Bronchial epithelial cell (primary cell): ENCODE data around the gene SUN1. TPM values are rescaled to one million over a fixed set of nuclear protein-coding genes. Genes with fewer than 3 reads are reported as not detected.

Experiments used
- DNase-seq: peaks from one replicate; pipeline ENCODE4 v3.0.0-alpha.2; 2010; ENCODE audit warnings: low read depth
- FAIRE-seq: peaks from 2 replicates; lab custom pipeline; 2011; peaks lifted over from hg19 to GRCh38; lab: Jason Lieb, UNC
- H3K27me3 ChIP-seq: 2 replicates; pipeline ENCODE4 v1.5.1; 2011; ENCODE audit warnings: low read length; ENCODE audit not compliant: control insufficient read depth, insufficient read depth
- H3K36me3 ChIP-seq: 2 replicates; pipeline ENCODE4 v1.5.1; 2011; ENCODE audit warnings: low read length; ENCODE audit not compliant: control insufficient read depth, insufficient read depth
- H3K4me3 ChIP-seq: 2 replicates; pipeline ENCODE4 v1.5.1; 2011; ENCODE audit warnings: mild to moderate bottlenecking, low read depth, low read length, control low read depth
- total RNA-seq: library from RNA; depleted of rRNA; stranded (reverse); fragments of >200 nt; gene quantifications from 2 replicates; pipeline ENCODE4 v1.2.1, GENCODE V29; 2014
- TF ChIP-seq, protein P1 (sequence below): IDR thresholded peaks from 2 replicates; pipeline ENCODE4 v1.5.1; 2011; ENCODE audit warnings: mild to moderate bottlenecking, moderate library complexity, low read length, control low read depth, inconsistent platforms; ENCODE audit not compliant: insufficient read depth, severe bottlenecking

Gene SUN1
- total RNA-seq, 1 donor from 2014 or later: 176 TPM

DNA sequence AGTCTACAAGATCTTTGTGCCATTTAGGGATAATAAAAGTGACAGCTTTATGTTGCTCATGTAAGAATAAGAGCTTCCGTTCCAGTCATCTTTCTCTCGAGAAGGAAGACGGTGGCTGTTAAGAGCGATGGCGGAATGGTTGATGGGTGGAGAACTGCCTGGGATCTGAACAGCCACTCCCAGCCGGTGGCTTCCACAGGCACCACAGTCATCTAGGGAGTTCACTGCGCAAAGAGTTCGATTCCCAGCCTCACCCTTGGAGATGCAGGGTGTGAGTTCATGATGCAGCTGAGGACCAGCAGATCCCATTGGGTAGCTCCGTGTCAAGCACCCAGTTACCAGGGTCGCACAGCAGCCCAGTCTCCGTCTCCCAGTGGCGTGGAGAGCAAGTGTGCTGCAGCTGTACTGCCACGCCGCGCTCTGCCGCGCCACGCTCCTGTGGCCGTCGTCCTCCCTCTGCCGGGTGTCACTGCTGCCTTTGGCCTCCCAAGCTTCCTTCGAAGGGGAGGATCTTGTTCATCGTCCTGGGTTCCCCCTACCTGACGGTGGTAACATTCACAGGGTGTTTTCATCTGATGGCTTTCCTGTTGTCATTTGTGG is 7.8 kb downstream of the SUN1 start:
- no peak for FAIRE-seq
- TF ChIP-seq, protein P1, sequence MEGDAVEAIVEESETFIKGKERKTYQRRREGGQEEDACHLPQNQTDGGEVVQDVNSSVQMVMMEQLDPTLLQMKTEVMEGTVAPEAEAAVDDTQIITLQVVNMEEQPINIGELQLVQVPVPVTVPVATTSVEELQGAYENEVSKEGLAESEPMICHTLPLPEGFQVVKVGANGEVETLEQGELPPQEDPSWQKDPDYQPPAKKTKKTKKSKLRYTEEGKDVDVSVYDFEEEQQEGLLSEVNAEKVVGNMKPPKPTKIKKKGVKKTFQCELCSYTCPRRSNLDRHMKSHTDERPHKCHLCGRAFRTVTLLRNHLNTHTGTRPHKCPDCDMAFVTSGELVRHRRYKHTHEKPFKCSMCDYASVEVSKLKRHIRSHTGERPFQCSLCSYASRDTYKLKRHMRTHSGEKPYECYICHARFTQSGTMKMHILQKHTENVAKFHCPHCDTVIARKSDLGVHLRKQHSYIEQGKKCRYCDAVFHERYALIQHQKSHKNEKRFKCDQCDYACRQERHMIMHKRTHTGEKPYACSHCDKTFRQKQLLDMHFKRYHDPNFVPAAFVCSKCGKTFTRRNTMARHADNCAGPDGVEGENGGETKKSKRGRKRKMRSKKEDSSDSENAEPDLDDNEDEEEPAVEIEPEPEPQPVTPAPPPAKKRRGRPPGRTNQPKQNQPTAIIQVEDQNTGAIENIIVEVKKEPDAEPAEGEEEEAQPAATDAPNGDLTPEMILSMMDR: no peak
- H3K27me3 ChIP-seq: no peaks in the 10 kb centered on the region
- no peak overlapping the region for H3K4me3 ChIP-seq
- no peak for DNase-seq
- H3K36me3 ChIP-seq: peaks cover 26% of the 10 kb centered on the region

DNA sequence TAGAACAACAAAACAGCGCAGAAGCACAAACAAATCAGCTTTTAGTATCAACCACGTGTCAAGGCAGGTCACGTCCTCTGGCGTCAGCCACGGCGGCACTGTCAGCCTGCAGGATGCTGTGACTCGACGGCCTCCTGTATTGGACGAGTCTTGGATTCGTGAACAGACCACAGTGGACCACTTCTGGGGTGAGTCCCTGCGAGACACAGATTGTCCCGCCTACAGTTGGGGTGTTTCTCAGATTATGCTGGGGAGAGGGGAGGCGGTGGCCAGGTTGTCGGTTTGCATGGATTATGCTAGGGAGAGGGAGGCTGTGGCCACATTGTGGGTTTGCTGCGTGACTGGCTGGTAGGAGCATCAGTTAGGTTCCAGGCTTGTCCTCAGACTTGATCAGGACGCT is 9.7 kb downstream of the SUN1 start:
- DNase-seq: no peak
- no peaks in the 10 kb centered on the region for H3K27me3 ChIP-seq
- TF ChIP-seq, protein P1: no peak
- H3K36me3 ChIP-seq: peaks cover 25% of the 10 kb centered on the region
- H3K4me3 ChIP-seq: no peak overlapping the region
- FAIRE-seq: no peak

DNA sequence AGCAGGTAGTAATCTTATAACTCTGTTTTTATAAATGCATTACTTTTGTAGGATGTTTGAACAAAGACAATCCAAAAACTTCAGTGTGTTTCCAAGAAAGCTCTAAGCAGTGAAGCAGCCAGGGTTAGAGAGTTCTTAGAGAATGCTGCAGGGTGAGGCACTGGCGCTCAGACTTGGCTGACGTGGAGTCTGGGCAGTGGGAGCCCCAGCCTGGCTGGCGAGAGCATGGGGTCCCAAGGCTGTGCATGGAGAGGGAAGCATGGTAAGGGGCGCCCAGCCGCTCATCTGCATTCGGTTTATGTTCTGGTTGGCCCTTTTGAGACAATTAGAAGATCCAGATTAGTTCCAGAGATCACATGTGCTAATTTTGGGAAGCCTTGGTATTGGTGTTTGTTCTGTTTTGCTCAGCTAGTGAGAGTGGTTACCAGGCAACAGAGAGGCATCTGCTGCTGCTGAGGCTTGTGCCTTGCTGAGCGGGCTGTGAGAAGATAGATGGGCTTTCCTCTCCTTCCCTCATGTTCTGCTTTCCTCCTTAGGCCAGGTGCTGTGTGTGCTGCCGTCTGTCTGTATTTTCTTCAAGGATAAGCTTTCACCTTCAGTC is 10.3 kb downstream of the SUN1 start:
- Histone ChIP-seq H3K4me3 (no peak overlapping the region), H3K27me3 (no peaks in the 10 kb centered on the region), H3K36me3 (peaks cover 24% of the 10 kb centered on the region)
- DNase-seq (no peak), FAIRE-seq (no peak)
- TF ChIP-seq, protein P1: no peak

DNA sequence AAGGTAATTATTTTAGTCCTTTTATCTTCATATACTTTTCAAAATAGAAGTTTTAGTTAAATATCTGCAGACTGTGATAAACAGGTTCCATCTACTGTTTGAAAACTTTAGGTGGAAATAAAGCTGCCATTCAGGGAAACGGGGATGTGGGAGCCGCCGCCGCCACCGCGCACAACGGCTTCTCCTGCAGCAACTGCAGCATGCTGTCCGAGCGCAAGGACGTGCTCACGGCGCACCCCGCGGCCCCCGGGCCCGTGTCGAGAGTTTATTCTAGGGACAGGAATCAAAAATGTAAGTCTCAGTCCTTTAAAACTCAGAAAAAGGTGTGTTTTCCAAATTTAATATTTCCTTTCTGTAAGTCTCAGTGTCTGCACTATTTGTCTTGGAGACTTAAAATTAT is 11.0 kb downstream of the SUN1 start:
- TF ChIP-seq, protein P1: no peak
- no peak for FAIRE-seq
- DNase-seq: no peak
- Histone ChIP-seq H3K27me3 (no peaks in the 10 kb centered on the region), H3K4me3 (no peak overlapping the region), H3K36me3 (peaks cover 26% of the 10 kb centered on the region)

DNA sequence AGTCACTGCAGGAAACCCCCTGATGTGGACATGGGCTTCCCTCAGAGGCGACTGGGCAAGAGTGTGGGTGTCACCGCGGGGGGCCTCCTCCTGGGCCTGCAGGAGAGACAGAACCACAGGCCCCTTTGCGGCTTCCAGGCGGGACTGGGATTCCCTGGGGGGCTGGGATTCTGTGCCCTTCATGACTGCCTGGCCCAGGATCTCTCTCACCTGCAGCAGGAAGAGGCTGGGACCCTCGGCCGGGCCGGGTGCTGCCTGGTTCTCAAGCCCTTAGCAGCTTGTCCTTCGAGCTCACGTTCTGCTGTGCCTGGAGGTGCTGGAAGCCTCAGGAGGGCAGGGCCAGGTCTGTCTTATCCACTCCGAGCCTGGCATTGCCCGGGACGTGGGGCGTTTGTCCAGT is 11.8 kb downstream of the SUN1 start:
- no peak for DNase-seq
- H3K36me3 ChIP-seq: peaks cover 24% of the 10 kb centered on the region
- no peaks in the 10 kb centered on the region for H3K27me3 ChIP-seq
- H3K4me3 ChIP-seq: no peak overlapping the region
- FAIRE-seq: no peak
- TF ChIP-seq, protein P1: no peak
